KBM-7 (cell line): Measurements from ENCODE around the gene MED10.

Experiments
- DNase-seq: peaks from one replicate; pipeline ENCODE4 v3.0.0-alpha.2; 2015
- in situ Hi-C: fragments of 300-500 bp; cut with MboI; formaldehyde crosslinking; loops from 2 replicates; pipeline ENCODE4 v1.14.3; 2020; ENCODE audit warnings: low sequenced_read_pairs, low pct_unique_long_range_greater_than_20kb, mixed read lengths

Gene MED10

GRCh38 chr5:6326776-6327175 lies 51.6 kb downstream of the MED10 start:
- in situ Hi-C loops: no loop called here

GRCh38 chr5:6322163-6322713 lies 56.1 kb downstream of the MED10 start:
- no peak for DNase-seq
- in situ Hi-C loops: no loop called here

More at GRCh38 chr5:6326776-6327175, 51.6 kb downstream of the MED10 start:
- no peak for DNase-seq
